Kidney (tissue), 14 donors: Measurements from ENCODE around the gene AEBP2. TPM values are rescaled to one million over a fixed set of nuclear protein-coding genes. Genes with fewer than 3 reads are reported as not detected.

Source experiments
- DNase-seq, 5 donors: peaks; one replicate each; pipeline ENCODE4 v3.0.0-alpha.2; 2013 to 2020
- FAIRE-seq: peaks from 2 replicates; lab custom pipeline; 2012; peaks lifted over from hg19 to GRCh38; lab: Jason Lieb, UNC
- H3K27ac ChIP-seq, 2 donors: one replicate each; pipeline ENCODE4 v1.7.0; 2013; ENCODE audit warnings: low read depth in 2 of 2, low read length in 2 of 2, inconsistent platforms in 1 of 2
- H3K27me3 ChIP-seq: one replicate; pipeline ENCODE4 v1.7.1; 2013; ENCODE audit warnings: low read length, inconsistent platforms; ENCODE audit not compliant: control insufficient read depth, insufficient read depth
- H3K36me3 ChIP-seq, 3 donors: one replicate each; pipeline versions ENCODE4 v1.7.0 to v1.7.1; 2013; ENCODE audit warnings: low read length in 3 of 3, control low read depth in 1 of 3, inconsistent platforms in 1 of 3; ENCODE audit not compliant: insufficient read depth in 3 of 3, control insufficient read depth in 2 of 3
- H3K4me1 ChIP-seq, 3 donors: one replicate each; pipeline versions ENCODE4 v1.7.0 to v1.7.1; 2013; ENCODE audit warnings: low read length in 3 of 3, inconsistent platforms in 1 of 3, low read depth in 1 of 3; ENCODE audit not compliant: control insufficient read depth in 2 of 3, insufficient read depth in 2 of 3
- H3K4me3 ChIP-seq, 3 donors: one replicate each; pipeline versions ENCODE4 v1.7.0 to v1.8.1; 2013; ENCODE audit warnings: low read length in 3 of 3, control low read depth in 1 of 3, inconsistent platforms in 1 of 3
- H3K9ac ChIP-seq, 3 donors: one replicate each; pipeline versions ENCODE4 v1.7.0 to v1.7.1; 2013; ENCODE audit warnings: low read length in 3 of 3, control low read depth in 1 of 3, inconsistent platforms in 1 of 3
- H3K9me3 ChIP-seq, 3 donors: one replicate each; pipeline versions ENCODE4 v1.7.0 to v1.7.1; 2013; ENCODE audit warnings: low read length in 3 of 3, control low read depth in 1 of 3, inconsistent platforms in 1 of 3; ENCODE audit not compliant: control insufficient read depth in 2 of 3, insufficient read depth in 1 of 3
- CTCF ChIP-seq: IDR thresholded peaks from 3 replicates; pipeline ENCODE4 v1.5.1; 2012; ENCODE audit warnings: mild to moderate bottlenecking, moderate library complexity, borderline replicate concordance; ENCODE audit not compliant: insufficient read depth; ENCODE audit errors: extremely low read depth
- intact Hi-C: fragments of 100-400 bp; cut with DNase I; formaldehyde crosslinking; loops from one replicate; pipeline ENCODE4 v1.11.1; 2022
- polyA plus RNA-seq: library from polyadenylated mRNA; stranded (reverse); fragments of 350-450 nt; fragmentation: Illumina TruSeq; extraction: RNeasy Lipid Tissue Mini Kit (QIAGEN cat#74804); gene quantifications from one replicate; pipeline ENCODE4 v1.2.3, GENCODE V29; 2014; ENCODE audit warnings: low read depth, low replicate concordance; ENCODE audit not compliant: insufficient read depth
- total RNA-seq: library from RNA; stranded (reverse); fragmentation: NEBNext Ultra II Directional; extraction: Animal tissue kit (Norgen Biotek cat#: 25700); gene quantifications from one replicate; pipeline ENCODE4 v1.2.1, GENCODE V29; 2021
- donor health status: control.
- donor health status: control.
- donor health status: control.
- donor health status: control.
- donor health status: control.
- donor health status: DM: yes; HTN: yes; CAD: no.
- donor health status: Normal renal cell carcinoma (clear cell type).

The AEBP2 gene
- total and polyA plus RNA-seq, 2 donors from 2014 or later, result 12.0 to 46.4 TPM

- Histone ChIP-seq H3K27me3 (no peaks in the 10 kb centered on the region), H3K4me3 (no peak overlapping the region), H3K4me1 (peaks cover 0 to 3% (median 0%) of the 10 kb centered on the region in 3 donors), H3K27ac (no peak overlapping the region), H3K36me3 (peaks cover 0 to 4% (median 0%) of the 10 kb centered on the region in 3 donors), H3K9ac (no peak overlapping the region), H3K9me3 (no peaks in the 10 kb centered on the region)
- DNase-seq (no peak), FAIRE-seq (no peak)
- TF ChIP-seq CTCF, result no peak
- intact Hi-C loops, result no loop called here
Observed at GRCh38 chr12:19528750-19529149, 89.5 kb downstream of the AEBP2 start.

GRCh38 chr12:19529951-19530636 is 90.8 kb downstream of the AEBP2 start:
- TF ChIP-seq CTCF, result no peak
- H3K36me3 ChIP-seq, result peaks cover 0 to 4% (median 0%) of the 10 kb centered on the region in 3 donors
- H3K27ac ChIP-seq, result no peak overlapping the region
- DNase-seq (peak in 2 of 5 donors; percentile 38 to 77), FAIRE-seq (no peak)
- H3K4me1 ChIP-seq, result peaks cover 0 to 3% (median 0%) of the 10 kb centered on the region in 3 donors
- H3K27me3 ChIP-seq, result no peaks in the 10 kb centered on the region
- intact Hi-C loops, result no loop called here
- H3K4me3 ChIP-seq, result no peak overlapping the region
- H3K9me3 ChIP-seq, result no peaks in the 10 kb centered on the region
- H3K9ac ChIP-seq, result no peak overlapping the region

- Histone ChIP-seq H3K36me3 (peaks cover 0 to 4% (median 0%) of the 10 kb centered on the region in 3 donors), H3K4me3 (no peak overlapping the region), H3K4me1 (peaks cover 0 to 3% (median 0%) of the 10 kb centered on the region in 3 donors), H3K27ac (no peak overlapping the region), H3K27me3 (no peaks in the 10 kb centered on the region), H3K9me3 (no peaks in the 10 kb centered on the region), H3K9ac (no peak overlapping the region)
- FAIRE-seq (no peak), DNase-seq (no peak)
- TF ChIP-seq CTCF, result no peak
- intact Hi-C loops, result no loop called here
Observed at GRCh38 chr12:19530637-19531023, 91.3 kb downstream of the AEBP2 start.

GRCh38 chr12:19533567-19533966 is 94.3 kb downstream of the AEBP2 start:
- H3K36me3 ChIP-seq, result no peaks in the 10 kb centered on the region
- no peak for DNase-seq
- peaks cover 0 to 5% (median 2%) of the 10 kb centered on the region in 3 donors for H3K9me3 ChIP-seq
- H3K4me3 ChIP-seq, result no peak overlapping the region
- intact Hi-C loops, result no loop called here
- peaks cover 0 to 3% (median 0%) of the 10 kb centered on the region in 3 donors for H3K4me1 ChIP-seq
- no peak for TF ChIP-seq CTCF
- no peak overlapping the region for H3K9ac ChIP-seq
- no peak overlapping the region for H3K27ac ChIP-seq
- no peak for FAIRE-seq
- H3K27me3 ChIP-seq, result no peaks in the 10 kb centered on the region
